Hepatic stellate cell (primary cell): ENCODE measurements around the gene COQ10A.
A peak's percentile ranks its signal among the peaks of the same experiment; 100 is the strongest.

Experiments
- DNase-seq: peaks from one replicate; pipeline ENCODE4 v3.0.0; 2011; ENCODE audit warnings: low spot score

COQ10A gene

DNA sequence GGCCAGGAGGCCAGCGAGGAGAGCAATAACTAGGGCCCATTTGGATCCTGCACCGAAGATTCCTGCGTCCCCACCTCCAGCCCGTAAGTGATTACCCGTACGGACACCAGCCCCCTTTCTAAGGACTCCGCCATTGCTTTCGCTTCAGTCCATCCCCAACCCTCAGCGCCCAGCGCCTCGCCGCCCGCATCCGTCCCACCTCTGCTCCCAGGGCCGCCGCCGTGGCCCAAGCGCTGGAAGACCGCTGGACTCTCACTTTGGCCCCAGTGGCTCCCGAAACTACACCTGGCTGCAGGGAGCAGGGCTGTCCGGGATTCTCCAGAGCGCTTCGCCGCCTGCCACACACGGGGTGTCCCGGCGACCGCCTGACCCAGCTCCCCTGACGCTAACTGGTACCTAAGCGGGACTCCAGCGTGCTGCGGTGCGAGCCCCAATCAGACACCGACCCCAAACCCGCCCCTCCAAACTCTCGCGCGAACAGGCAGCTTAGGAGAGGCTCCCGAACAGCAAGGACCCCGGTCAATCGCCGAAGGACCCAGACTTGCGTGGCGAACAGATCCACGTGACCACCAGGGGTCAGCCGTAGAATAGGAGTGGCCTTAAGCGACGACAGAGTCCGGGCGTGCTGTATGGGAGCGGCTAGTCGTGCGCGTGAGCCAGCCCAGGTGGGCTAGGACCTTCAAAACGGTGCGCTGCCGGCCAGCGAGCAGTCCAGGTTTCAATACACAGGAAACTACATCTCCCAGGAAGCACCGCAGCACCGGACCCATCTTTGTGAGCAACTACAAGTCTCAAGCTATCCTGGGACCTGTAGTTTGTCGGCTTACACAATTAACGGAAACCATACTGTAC lies 49.1 kb downstream of the COQ10A start, which contains the start of gene CNPY2:
Gene CNPY2, minus strand, starts transcription at position 367 of the 852 bp plus-strand sequence. CDS start 771 bp downstream, outside the sequence.
- peak; percentile 95 for DNase-seq

DNA sequence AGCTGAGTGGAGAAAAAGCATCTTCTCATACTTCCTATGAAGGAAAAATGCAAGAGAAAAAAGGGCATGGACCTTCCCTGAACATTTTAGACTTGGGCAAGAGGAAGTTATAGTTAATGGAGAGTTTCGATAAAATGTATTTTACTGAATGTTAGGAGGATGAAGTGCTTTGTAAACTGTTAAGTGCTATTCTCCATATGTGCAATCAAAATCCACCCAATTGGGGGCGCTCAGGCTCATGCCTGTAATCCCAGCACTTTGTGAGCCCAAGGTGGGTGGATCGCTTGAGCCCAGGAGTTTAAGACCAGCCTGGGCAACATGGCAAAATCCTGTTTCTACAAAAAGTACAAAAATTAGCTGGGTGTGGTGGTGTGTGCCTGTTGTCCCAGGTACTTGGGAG lies 50.9 kb downstream of the COQ10A start:
- DNase-seq: no peak
